Measurements from ENCODE around the gene INSRR. TPM values are rescaled to one million over a fixed set of nuclear protein-coding genes. Genes with fewer than 3 reads are reported as not detected.

The INSRR gene
- total and polyA plus RNA-seq, 9 of the 15 experiments (the other 6 are each of a cell fraction or from before 2014, with no cell fraction given): 0.03 to 0.18 (median 0.06) TPM; not detected in 3

GRCh38 chr1:156823210-156823790 lies 35.6 kb downstream of the INSRR start:
- no peak overlapping the region for H3K4me3 ChIP-seq
- H3K4me2 ChIP-seq (ENCODE audit: insufficient read depth, low read length): no peak overlapping the region
- FAIRE-seq (no peak), DNase-seq (ENCODE audit: extremely low read depth in 1 of 4, low spot score in 3 of 4) (no peak), ATAC-seq (no peak)
- no peaks in the 10 kb centered on the region; a peak in 1 of 5 replicates for H3K4me1 ChIP-seq (replicated peaks in 1 of 2; ENCODE audit: control insufficient read depth in 2 of 2, insufficient read depth in 2 of 2, low read length in 2 of 2)
- no peak for TF ChIP-seq HINFP (tag; conservative IDR thresholded peaks at IDR 0.05; ENCODE audit: low read depth)
- TF ChIP-seq SPI1 (IDR thresholded peaks at IDR 0.05; ENCODE audit: borderline replicate concordance, low read depth, low read length): peak; percentile 61; the same call in 1 of the 2 replicates
- intact Hi-C loops (cut with micrococcal nuclease) (no loop called here), in situ Hi-C loops (cut with MboI) (no loop called here)
- no peaks in the 10 kb centered on the region for H3K36me3 ChIP-seq (ENCODE audit: control insufficient read depth, insufficient read depth, low read length)
- peaks cover 10 to 16% of the 10 kb centered on the region in 2 experiments; a peak in 3 of 5 replicates for H3K27me3 ChIP-seq (ENCODE audit: control insufficient read depth in 2 of 2, insufficient read depth in 2 of 2, low read length in 2 of 2)
- no peaks in the 10 kb centered on the region for H3K9me3 ChIP-seq (replicated peaks; ENCODE audit: control insufficient read depth, insufficient read depth, low read depth, low read length)
- BruUV-seq (replicated peaks): no TSS peak
- H3K27ac ChIP-seq (ENCODE audit: extremely low read depth, low read depth, low read length): no peak overlapping the region
- ChIA-PET POLR2A (interaction anchor here (0.5 to 0.7 kb wide), 2 partner anchors 9 to 242 kb away, joined by 3 read pairs; no protein-coding TSS in a partner anchor), CTCF (ENCODE audit: low intra/inter-chr PET ratio) (no interaction called here)
- H4K20me1 ChIP-seq (replicated peaks; ENCODE audit: control insufficient read depth, insufficient read depth, low read length): no peaks in the 10 kb centered on the region
- no peak overlapping the region for H3K9ac ChIP-seq (ENCODE audit: insufficient read depth in 1 of 2, low read depth in 2 of 2, low read length in 2 of 2)
- H2AFZ ChIP-seq (ENCODE audit: low read depth, low read length): no peak overlapping the region
- no peaks in the 10 kb centered on the region for H3K9me1 ChIP-seq (ENCODE audit: control insufficient read depth, insufficient read depth, low read length)
- no peaks in the 10 kb centered on the region for H3K79me2 ChIP-seq (ENCODE audit: control insufficient read depth, insufficient read depth, low read length)
- 18% methylated on average over 5 of the region's 5 CpGs for whole genome bisulfite sequencing (ENCODE audit: insufficient coverage, low coverage, missing lambda C conversion rate)

- H3K4me2 ChIP-seq (ENCODE audit: insufficient read depth, low read length): no peak overlapping the region
- H2AFZ ChIP-seq (ENCODE audit: low read depth, low read length): peak overlapping the region; percentile 33; the same call in 1 of the 2 replicates
- H3K27me3 ChIP-seq (ENCODE audit: control insufficient read depth in 2 of 2, insufficient read depth in 2 of 2, low read length in 2 of 2): peaks cover 10 to 16% of the 10 kb centered on the region in 2 experiments; a peak in 3 of 5 replicates
- intact Hi-C loops (cut with micrococcal nuclease): no loop called here
- H3K9me3 ChIP-seq (replicated peaks; ENCODE audit: control insufficient read depth, insufficient read depth, low read depth, low read length): no peaks in the 10 kb centered on the region
- in situ Hi-C loops (cut with MboI): no loop called here
- H3K27ac ChIP-seq (ENCODE audit: extremely low read depth, low read depth, low read length): no peak overlapping the region
- H3K9me1 ChIP-seq (ENCODE audit: control insufficient read depth, insufficient read depth, low read length): no peaks in the 10 kb centered on the region
- H3K4me3 ChIP-seq: no peak overlapping the region
- ATAC-seq: no peak
- no peaks in the 10 kb centered on the region for H4K20me1 ChIP-seq (replicated peaks; ENCODE audit: control insufficient read depth, insufficient read depth, low read length)
- no peak for FAIRE-seq
- H3K4me1 ChIP-seq (replicated peaks in 1 of 2; ENCODE audit: control insufficient read depth in 2 of 2, insufficient read depth in 2 of 2, low read length in 2 of 2): no peaks in the 10 kb centered on the region; a peak in 1 of 5 replicates
- H3K36me3 ChIP-seq (ENCODE audit: control insufficient read depth, insufficient read depth, low read length): no peaks in the 10 kb centered on the region
- POLR2A ChIA-PET: interaction anchor here (0.6 to 1.3 kb wide), 3 partner anchors 33 to 242 kb away, joined by 3 to 4 read pairs (median 4); no protein-coding TSS in a partner anchor
- no peak for DNase-seq (ENCODE audit: extremely low read depth in 1 of 4, low spot score in 3 of 4)
- no peak overlapping the region for H3K9ac ChIP-seq (ENCODE audit: insufficient read depth in 1 of 2, low read depth in 2 of 2, low read length in 2 of 2)
- 0% methylated on average over 1 of the region's 1 CpG for WGBS (ENCODE audit: insufficient coverage, low coverage, missing lambda C conversion rate)
- CTCF ChIA-PET (ENCODE audit: low intra/inter-chr PET ratio): no interaction called here
- BruUV-seq (replicated peaks): no TSS peak
- H3K79me2 ChIP-seq (ENCODE audit: control insufficient read depth, insufficient read depth, low read length): no peaks in the 10 kb centered on the region
- TF ChIP-seq ZKSCAN8 (CRISPR knock-in tag; IDR thresholded peaks at IDR 0.05): no peak
- TF ChIP-seq CREBBP (IDR thresholded peaks at IDR 0.05; ENCODE audit: low read depth, low read length): no peak
Measured at GRCh38 chr1:156822680-156823079, 36.2 kb downstream of the INSRR start.

Data from K562 (cell line).